Lower lobe of right lung (tissue), 2 donors: ENCODE measurements around the gene HEG1. TPM values are rescaled to one million over a fixed set of nuclear protein-coding genes. Genes with fewer than 3 reads are reported as not detected.

Source experiments
- ATAC-seq, 2 donors: fragments of 200-7000 bp; cut with Tn5 transposase; one replicate each; pipeline ENCODE4 v1.9.1; 2020 to 2022; ENCODE audit warnings: mild to moderate bottlenecking in 2 of 2, moderate library complexity in 2 of 2
- DNase-seq: peaks from one replicate; pipeline ENCODE4 v3.0.0-alpha.2; 2020
- H3K27ac ChIP-seq: fragments of 200-600 bp; one replicate; pipeline ENCODE4 v1.8.0; 2022
- H3K27me3 ChIP-seq: fragments of 200-600 bp; one replicate; pipeline ENCODE4 v1.8.0; 2022; ENCODE audit warnings: low read depth
- H3K36me3 ChIP-seq: fragments of 200-600 bp; one replicate; pipeline ENCODE4 v1.8.0; 2022; ENCODE audit warnings: mild to moderate bottlenecking
- H3K4me1 ChIP-seq: fragments of 200-600 bp; one replicate; pipeline ENCODE4 v1.8.0; 2022
- H3K4me3 ChIP-seq: fragments of 200-600 bp; one replicate; pipeline ENCODE4 v1.8.0; 2022; ENCODE audit warnings: mild to moderate bottlenecking
- H3K9me3 ChIP-seq: fragments of 200-600 bp; one replicate; pipeline ENCODE4 v1.8.0; 2022
- CTCF ChIP-seq: fragments of 200-600 bp; IDR thresholded peaks from one replicate; pipeline ENCODE4 v1.8.0; 2022; ENCODE audit warnings: antibody characterized with exemption, mild to moderate bottlenecking
- intact Hi-C: fragments of 100-400 bp; cut with DNase I; formaldehyde crosslinking; loops from one replicate; pipeline ENCODE4 v1.11.0; 2022
- total RNA-seq: library from RNA; stranded (reverse); fragmentation: NEBNext Ultra II Directional; extraction: Animal tissue kit (Norgen Biotek cat#: 25700); gene quantifications from one replicate; pipeline ENCODE4 v1.2.1, GENCODE V29; 2021
- donor health status: DM: no; HTN: yes; CAD: no; lungs with severe emphysema.

HEG1 gene
- total RNA-seq, 1 donor from 2014 or later, result 157 TPM

DNA sequence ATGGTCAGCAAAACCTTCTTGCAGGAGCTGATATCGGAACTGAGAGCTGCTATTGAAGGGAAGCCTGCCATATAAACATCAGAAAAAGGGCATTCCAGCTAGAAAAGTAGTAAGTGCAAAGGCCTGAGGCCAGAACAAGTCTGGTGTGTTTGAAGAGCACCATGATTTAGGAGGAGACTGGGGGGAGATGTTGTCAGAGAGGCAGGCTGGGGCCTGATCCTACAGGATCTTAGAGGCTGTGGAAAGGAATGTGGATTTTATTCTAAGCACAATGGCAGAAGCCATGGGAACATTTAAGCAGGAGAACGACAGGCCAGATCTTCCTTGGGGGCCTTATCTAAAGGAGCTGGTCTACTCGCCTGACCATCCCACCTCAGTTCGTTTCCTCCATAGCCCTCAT is 116.1 kb downstream of the HEG1 start:
- Histone ChIP-seq H3K4me3 (no peak overlapping the region), H3K27me3 (no peaks in the 10 kb centered on the region), H3K27ac (no peak overlapping the region), H3K9me3 (no peaks in the 10 kb centered on the region), H3K4me1 (no peaks in the 10 kb centered on the region), H3K36me3 (no peaks in the 10 kb centered on the region)
- intact Hi-C loops, result no loop called here
- TF ChIP-seq CTCF, result no peak
- no peak for ATAC-seq
- DNase-seq, result no peak

DNA sequence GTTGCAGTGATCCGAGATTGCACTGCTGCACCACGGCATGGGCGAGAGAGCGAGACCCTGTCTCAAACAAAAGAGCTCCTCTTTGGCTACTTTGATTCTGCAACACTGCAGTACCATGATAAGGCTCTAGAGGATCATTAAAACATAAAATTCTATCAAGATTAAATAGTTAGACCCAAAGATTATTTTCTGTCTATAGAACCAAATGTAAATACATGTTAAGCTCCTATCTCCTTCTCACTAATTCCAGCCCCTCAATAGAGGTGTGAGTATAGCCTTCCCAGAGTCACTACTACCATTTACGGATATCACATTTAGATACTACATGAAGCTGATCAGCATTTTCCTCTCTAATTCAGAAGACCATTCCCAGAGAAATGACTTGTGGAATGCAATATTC is 116.9 kb downstream of the HEG1 start:
- DNase-seq (no peak), ATAC-seq (no peak)
- Histone ChIP-seq H3K27ac (no peak overlapping the region), H3K4me3 (no peak overlapping the region), H3K36me3 (no peaks in the 10 kb centered on the region), H3K27me3 (no peaks in the 10 kb centered on the region), H3K4me1 (no peaks in the 10 kb centered on the region), H3K9me3 (no peaks in the 10 kb centered on the region)
- intact Hi-C loops, result no loop called here
- TF ChIP-seq CTCF, result no peak

GRCh38 chr3:124937049-124937448 is 118.7 kb downstream of the HEG1 start:
- H3K4me1 ChIP-seq, result no peaks in the 10 kb centered on the region
- DNase-seq, result no peak
- no peaks in the 10 kb centered on the region for H3K36me3 ChIP-seq
- no peak for TF ChIP-seq CTCF
- no peaks in the 10 kb centered on the region for H3K27me3 ChIP-seq
- no peak overlapping the region for H3K27ac ChIP-seq
- intact Hi-C loops, result no loop called here
- no peak for ATAC-seq
- no peak overlapping the region for H3K4me3 ChIP-seq
- H3K9me3 ChIP-seq, result no peaks in the 10 kb centered on the region

DNA sequence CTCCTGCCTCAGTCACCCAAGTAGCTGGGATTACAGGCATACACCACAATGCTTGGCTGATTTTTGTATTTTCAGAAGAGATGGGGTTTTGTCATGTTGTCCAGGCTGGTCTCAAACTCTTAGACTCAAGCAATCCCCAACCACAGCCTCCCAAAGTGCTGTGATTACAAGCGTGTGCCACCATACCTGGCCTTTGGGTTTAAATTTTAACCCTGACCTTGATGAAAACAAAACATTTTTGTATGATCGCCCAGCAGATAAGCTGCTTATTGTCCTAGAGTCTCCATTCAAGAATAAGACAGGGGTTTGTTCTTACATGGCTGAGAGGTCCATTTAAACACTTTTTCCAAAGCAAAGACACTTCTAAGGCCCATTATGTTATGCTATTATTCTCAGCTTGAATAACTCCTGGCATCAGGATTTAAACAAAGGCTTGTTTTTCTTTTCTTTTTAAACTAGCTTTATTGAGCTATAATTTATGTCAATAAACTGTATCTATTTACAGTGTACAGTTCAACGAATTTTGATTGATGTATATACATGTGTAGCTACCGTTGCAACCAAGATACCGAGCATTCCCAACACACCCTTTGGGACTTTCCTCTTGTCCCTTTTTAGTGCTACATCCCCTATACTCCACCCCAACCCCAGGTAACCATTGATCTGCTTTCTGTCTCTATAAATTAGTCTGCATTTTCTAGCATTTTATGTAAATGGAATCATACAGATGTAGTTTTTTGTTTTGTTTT is 119.8 kb downstream of the HEG1 start:
- DNase-seq (no peak), ATAC-seq (no peak)
- H3K9me3 ChIP-seq, result no peaks in the 10 kb centered on the region
- no peak for TF ChIP-seq CTCF
- H3K27me3 ChIP-seq, result no peaks in the 10 kb centered on the region
- no peaks in the 10 kb centered on the region for H3K36me3 ChIP-seq
- H3K27ac ChIP-seq, result no peak overlapping the region
- intact Hi-C loops, result no loop called here
- H3K4me1 ChIP-seq, result no peaks in the 10 kb centered on the region
- no peak overlapping the region for H3K4me3 ChIP-seq

DNA sequence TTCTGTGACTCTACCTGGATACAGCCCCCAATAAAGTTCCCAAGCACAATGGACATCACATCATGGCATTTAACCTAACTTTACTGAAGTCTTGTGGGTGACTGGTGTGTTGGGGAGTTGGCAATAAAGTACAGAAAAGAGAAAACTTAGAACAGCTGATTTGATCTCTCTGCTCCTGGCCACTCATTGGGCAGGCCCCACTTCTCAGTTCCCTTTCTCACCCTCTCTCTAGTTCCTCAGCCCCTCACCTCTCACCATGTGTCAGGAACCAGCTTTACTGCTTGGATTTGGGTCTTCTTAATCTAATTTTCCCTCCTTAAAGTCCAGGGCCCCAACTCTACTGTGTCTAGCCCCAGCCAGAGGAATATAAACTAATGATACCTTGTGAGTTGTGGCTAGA is 120.5 kb downstream of the HEG1 start:
- H3K4me3 ChIP-seq, result no peak overlapping the region
- DNase-seq (no peak), ATAC-seq (no peak)
- no peak overlapping the region for H3K27ac ChIP-seq
- no peaks in the 10 kb centered on the region for H3K4me1 ChIP-seq
- H3K9me3 ChIP-seq, result no peaks in the 10 kb centered on the region
- no peaks in the 10 kb centered on the region for H3K36me3 ChIP-seq
- TF ChIP-seq CTCF, result no peak
- H3K27me3 ChIP-seq, result no peaks in the 10 kb centered on the region
- intact Hi-C loops, result no loop called here
